BJ (cell line): ENCODE results near the gene TSEN2. TPM values are rescaled to one million over a fixed set of nuclear protein-coding genes. Genes with fewer than 3 reads are reported as not detected.

Source experiments
- CTCF ChIA-PET: fragments of 350-600 bp; formaldehyde crosslinking; extraction: SDS; loops from one replicate; lab custom pipeline; 2021; ENCODE audit warnings: antibody characterized with exemption, inconsistent platforms; lab: Yijun Ruan, JAX
- POLR2A ChIA-PET: fragments of 300-600 bp; sonication (Branson Sonifier 250); formaldehyde crosslinking; extraction: SDS; loops from one replicate; lab custom pipeline; 2021; ENCODE audit warnings: antibody characterized with exemption; lab: Charles Lee
- DNase-seq: peaks from one replicate; pipeline ENCODE4 v3.0.0-alpha.2; 2011; ENCODE audit warnings: low read depth
- H3K27me3 ChIP-seq: 2 replicates; pipeline ENCODE4 v1.6.0; 2011; ENCODE audit warnings: low read length; ENCODE audit not compliant: control insufficient read depth, insufficient read depth
- H3K36me3 ChIP-seq: 2 replicates; pipeline ENCODE4 v1.5.1; 2011; ENCODE audit warnings: low read length; ENCODE audit not compliant: control insufficient read depth, insufficient read depth
- H3K4me3 ChIP-seq: 2 replicates; pipeline ENCODE4 v1.5.1; 2011; ENCODE audit warnings: low read depth, mild to moderate bottlenecking, control low read depth, low read length
- CTCF ChIP-seq: IDR thresholded peaks from 2 replicates; pipeline ENCODE4 v1.5.1; 2011; ENCODE audit warnings: low read depth, mild to moderate bottlenecking, control low read depth, inconsistent platforms, low read length, moderate library complexity; ENCODE audit not compliant: insufficient read depth
- polyA plus RNA-seq: library from polyadenylated mRNA; depleted of rRNA; stranded (reverse); fragments of >200 nt; gene quantifications from 2 replicates; pipeline ENCODE4 v1.2.3, GENCODE V29; 2011

Gene TSEN2
- polyA plus RNA-seq, 1 experiment = 8.0 TPM

GRCh38 chr3:12574131-12574530 lies 89.9 kb downstream of the TSEN2 start:
- Histone ChIP-seq H3K4me3 (no peak overlapping the region), H3K27me3 (no peaks in the 10 kb centered on the region), H3K36me3 (peaks cover 26% of the 10 kb centered on the region)
- no peak for TF ChIP-seq CTCF
- DNase-seq = no peak
- ChIA-PET POLR2A (no interaction called here), CTCF (interaction anchor here (1.3 kb wide), 1 partner anchor 12 kb away, joined by 6 read pairs; no protein-coding TSS in a partner anchor)

DNA sequence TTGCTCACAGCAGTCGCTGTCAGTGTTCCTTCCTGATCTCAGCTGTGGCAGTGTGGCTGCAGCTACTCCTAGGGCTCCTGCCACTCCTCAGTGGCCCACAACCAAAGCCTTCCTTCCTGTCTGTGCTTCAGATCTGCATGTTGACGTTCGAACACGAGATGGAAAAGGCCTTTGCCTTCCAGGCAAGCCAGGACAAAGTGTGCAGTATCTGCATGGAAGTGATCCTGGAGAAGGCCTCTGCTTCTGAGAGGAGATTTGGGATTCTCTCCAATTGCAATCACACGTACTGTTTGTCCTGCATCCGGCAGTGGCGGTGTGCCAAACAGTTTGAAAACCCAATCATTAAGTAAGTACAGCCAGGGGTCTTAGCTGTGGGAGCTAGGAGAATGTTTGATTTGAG lies 90.4 kb downstream of the TSEN2 start:
- TF ChIP-seq CTCF = no peak
- H3K36me3 ChIP-seq = peaks cover 26% of the 10 kb centered on the region
- H3K27me3 ChIP-seq = no peaks in the 10 kb centered on the region
- no peak overlapping the region for H3K4me3 ChIP-seq
- ChIA-PET CTCF (interaction anchor here (0.8 to 1.3 kb wide), 3 partner anchors 10 to 133 kb away, joined by 3 to 6 read pairs (median 3); no protein-coding TSS in a partner anchor), POLR2A (no interaction called here)
- no peak for DNase-seq

DNA sequence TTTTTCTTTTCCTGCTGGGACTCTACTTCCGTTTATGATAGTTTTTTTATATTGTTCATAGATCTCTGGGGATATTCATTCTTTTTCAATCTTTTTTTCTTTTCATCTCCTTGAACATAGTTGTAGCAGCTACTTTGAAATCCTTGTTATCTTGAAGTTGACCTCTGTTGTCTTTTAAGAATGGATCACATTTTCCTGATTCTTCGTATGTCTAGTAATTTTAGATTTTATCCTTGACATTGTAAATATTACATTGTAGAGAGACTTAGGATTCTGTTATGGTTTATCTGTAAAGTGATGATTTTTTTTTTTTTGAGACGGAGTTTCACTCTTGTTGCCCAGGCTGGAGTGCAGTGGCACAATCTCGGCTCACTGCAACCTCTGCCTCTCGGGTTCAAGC lies 93.1 kb downstream of the TSEN2 start:
- DNase-seq = no peak
- H3K4me3 ChIP-seq = no peak overlapping the region
- TF ChIP-seq CTCF = no peak
- no peaks in the 10 kb centered on the region for H3K27me3 ChIP-seq
- peaks cover 29% of the 10 kb centered on the region for H3K36me3 ChIP-seq
- ChIA-PET POLR2A (no interaction called here), CTCF (interaction anchor here (1.2 to 1.6 kb wide), 2 partner anchors 18 to 143 kb away, joined by 3 to 4 read pairs; no protein-coding TSS in a partner anchor)

DNA sequence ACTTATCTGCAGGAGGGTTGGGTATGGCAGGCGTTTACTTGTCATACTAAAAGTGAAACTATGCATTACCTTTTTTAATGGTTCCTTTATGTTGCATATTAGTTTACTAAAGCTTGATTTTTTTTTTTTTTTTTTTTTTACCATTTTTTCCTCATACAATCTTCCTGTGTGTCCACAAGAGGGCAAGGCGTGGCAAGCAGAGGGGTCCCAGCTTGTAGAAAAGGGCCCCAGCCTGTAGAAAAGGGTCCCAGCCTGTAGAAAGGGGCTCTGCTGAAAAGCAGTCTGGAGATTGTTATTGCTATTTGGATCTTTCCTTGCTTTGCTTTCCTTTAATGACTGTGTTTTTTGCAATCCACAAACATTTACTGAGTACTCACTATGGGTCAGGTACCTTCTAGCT lies 94.5 kb downstream of the TSEN2 start:
- peak; percentile 27 for TF ChIP-seq CTCF
- POLR2A ChIA-PET = no interaction called here
- CTCF ChIA-PET = no interaction called here
- Histone ChIP-seq H3K36me3 (peaks cover 34% of the 10 kb centered on the region), H3K4me3 (no peak overlapping the region), H3K27me3 (no peaks in the 10 kb centered on the region)
- DNase-seq = no peak

GRCh38 chr3:12579456-12579855 lies 95.2 kb downstream of the TSEN2 start:
- no peak for TF ChIP-seq CTCF
- DNase-seq = no peak
- H3K36me3 ChIP-seq = peaks cover 33% of the 10 kb centered on the region
- CTCF ChIA-PET = no interaction called here
- no peak overlapping the region for H3K4me3 ChIP-seq
- H3K27me3 ChIP-seq = no peaks in the 10 kb centered on the region
- POLR2A ChIA-PET = no interaction called here
